GM21619 (cell line): ENCODE results near the gene APCDD1L.
"Not testable (repeated sequence)": the region's sequence is repeated elsewhere in the genome, so short reads cannot be mapped to it uniquely, and the experiment has no call there.

ENCODE experiments used
- ATAC-seq: cut with Tn5 transposase; IDR thresholded peaks from one replicate; pipeline ENCODE4 v1.9.1; 2021; ENCODE audit not compliant: unreplicated experiment

APCDD1L gene

GRCh38 chr20:58446264-58446959 lies 68.8 kb downstream of the APCDD1L start:
- no peak for ATAC-seq

GRCh38 chr20:58444746-58445255 lies 70.4 kb downstream of the APCDD1L start:
- ATAC-seq, result no peak

GRCh38 chr20:58441723-58442122 lies 73.5 kb downstream of the APCDD1L start:
- no peak for ATAC-seq

- no peak for ATAC-seq
Observed at GRCh38 chr20:58440021-58440767, 75.0 kb downstream of the APCDD1L start.

GRCh38 chr20:58438970-58439808 lies 76.0 kb downstream of the APCDD1L start:
- ATAC-seq, result no peak

GRCh38 chr20:58436868-58437645 lies 78.1 kb downstream of the APCDD1L start:
- ATAC-seq, result peak; percentile 84

- no peak for ATAC-seq
Observed at GRCh38 chr20:58435237-58435636, 80.0 kb downstream of the APCDD1L start.

- no peak for ATAC-seq
Observed at GRCh38 chr20:58434326-58434725, 80.9 kb downstream of the APCDD1L start.

GRCh38 chr20:58433759-58434158 lies 81.4 kb downstream of the APCDD1L start:
- ATAC-seq, result no peak

GRCh38 chr20:58433029-58433647 lies 82.1 kb downstream of the APCDD1L start:
- ATAC-seq, result no peak

GRCh38 chr20:58432186-58432954 lies 82.8 kb downstream of the APCDD1L start:
- ATAC-seq, result no peak

GRCh38 chr20:58431134-58431533 lies 84.1 kb downstream of the APCDD1L start:
- ATAC-seq, result no peak

- ATAC-seq, result no peak
Observed at GRCh38 chr20:58429303-58429702, 85.9 kb downstream of the APCDD1L start.

GRCh38 chr20:58428364-58428763 lies 86.8 kb downstream of the APCDD1L start:
- ATAC-seq, result no peak

- not testable (repeated sequence) for ATAC-seq
Observed at GRCh38 chr20:58427571-58427970, 87.6 kb downstream of the APCDD1L start.

GRCh38 chr20:58424218-58424969 lies 90.8 kb downstream of the APCDD1L start:
- ATAC-seq, result no peak

GRCh38 chr20:58421497-58421850 lies 93.7 kb downstream of the APCDD1L start:
- no peak for ATAC-seq

GRCh38 chr20:58420798-58421496 lies 94.3 kb downstream of the APCDD1L start:
- ATAC-seq, result no peak
